IMR-90 (cell line): ENCODE results near the gene PCDHB12. TPM values are rescaled to one million over a fixed set of nuclear protein-coding genes. Genes with fewer than 3 reads are reported as not detected.
"Not testable (repeated sequence)": the region's sequence is repeated elsewhere in the genome, so short reads cannot be mapped to it uniquely, and the experiment has no call there.

ENCODE experiments used
- ATAC-seq: fragments of 200-7000 bp; cut with Tn5 transposase; 2 replicates; pipeline ENCODE4 v1.9.1; 2020; ENCODE audit warnings: low read depth, mild to moderate bottlenecking, moderate library complexity
- BruUV-seq: library from RNA; stranded (reverse); fragments of 400-500 nt; replicated peaks from 2 replicates; lab custom pipeline; 2021; lab: Mats Ljungman, UMichigan
- CTCF ChIA-PET: fragments of 300-600 bp; formaldehyde crosslinking; extraction: SDS; loops from one replicate; lab custom pipeline; 2021; ENCODE audit warnings: antibody characterized with exemption; lab: Yijun Ruan, JAX
- POLR2A ChIA-PET: fragments of 300-600 bp; sonication (Branson Sonifier 250); formaldehyde crosslinking; loops from one replicate; lab custom pipeline; 2022; ENCODE audit warnings: antibody characterized with exemption; ENCODE audit not compliant: unreplicated experiment; lab: Charles Lee
- DNase-seq: peaks from one replicate; pipeline ENCODE4 v3.0.0; 2013
- H2AFZ ChIP-seq: replicated peaks from 2 replicates; pipeline ENCODE3; 2013; ENCODE audit warnings: low read length, mild to moderate bottlenecking; ENCODE audit not compliant: poor library complexity
- H2AK5ac ChIP-seq: 2 replicates; pipeline ENCODE4 v1.6.1; 2013; ENCODE audit warnings: low read depth, low read length, inconsistent platforms
- H2AK9ac ChIP-seq: replicated peaks from 2 replicates; pipeline ENCODE3; 2013; ENCODE audit warnings: mild to moderate bottlenecking, low read depth, low read length, moderate library complexity; ENCODE audit not compliant: poor library complexity
- H2BK120ac ChIP-seq: 2 replicates; pipeline ENCODE4 v1.6.1; 2013; ENCODE audit warnings: low read depth, low read length, inconsistent platforms
- H2BK15ac ChIP-seq: 3 replicates; pipeline ENCODE4 v1.6.1; 2013; ENCODE audit warnings: low read depth, low read length, inconsistent platforms
- H2BK20ac ChIP-seq: 2 replicates; pipeline ENCODE4 v1.6.1; 2013; ENCODE audit warnings: low read depth, mild to moderate bottlenecking, inconsistent platforms, low read length, moderate library complexity
- H2BK5ac ChIP-seq: 2 replicates; pipeline ENCODE4 v1.6.1; 2013; ENCODE audit warnings: mild to moderate bottlenecking, low read depth, low read length, inconsistent platforms; ENCODE audit not compliant: poor library complexity, severe bottlenecking
- H3K14ac ChIP-seq: replicated peaks from 2 replicates; pipeline ENCODE4 v1.6.1; 2013; ENCODE audit warnings: low read depth, low read length, inconsistent platforms
- H3K18ac ChIP-seq: 2 replicates; pipeline ENCODE4 v1.6.1; 2013; ENCODE audit warnings: low read depth, low read length, control low read depth
- H3K23ac ChIP-seq: 2 replicates; pipeline ENCODE4 v1.6.1; 2013; ENCODE audit warnings: low read depth, low read length, inconsistent platforms
- H3K27ac ChIP-seq: 2 replicates; pipeline ENCODE4 v1.5.1; 2013; ENCODE audit warnings: mild to moderate bottlenecking, control low read depth, low read length; ENCODE audit not compliant: insufficient read depth
- H3K27me3 ChIP-seq: 2 replicates; pipeline ENCODE4 v1.6.1; 2013; ENCODE audit warnings: low read length; ENCODE audit not compliant: control insufficient read depth, insufficient read depth
- H3K36me3 ChIP-seq: 2 replicates; pipeline ENCODE4 v1.6.1; 2013; ENCODE audit warnings: low read length, mixed read lengths; ENCODE audit not compliant: control insufficient read depth, insufficient read depth
- H3K4ac ChIP-seq: 2 replicates; pipeline ENCODE4 v1.6.1; 2013; ENCODE audit warnings: low read depth, low read length, inconsistent platforms
- H3K4me1 ChIP-seq: 2 replicates; pipeline ENCODE4 v1.6.1; 2013; ENCODE audit warnings: low read length, mixed read lengths; ENCODE audit not compliant: control insufficient read depth, insufficient read depth
- H3K4me2 ChIP-seq: 2 replicates; pipeline ENCODE4 v1.6.1; 2013; ENCODE audit warnings: low read depth, mild to moderate bottlenecking, control low read depth, low read length, moderate library complexity
- H3K4me3 ChIP-seq: 2 replicates; pipeline ENCODE4 v1.5.1; 2013; ENCODE audit warnings: low read depth, mild to moderate bottlenecking, control low read depth, low read length, moderate library complexity; ENCODE audit not compliant: insufficient read depth
- H3K56ac ChIP-seq: 2 replicates; pipeline ENCODE4 v1.6.1; 2013; ENCODE audit warnings: low read length, inconsistent platforms; ENCODE audit not compliant: insufficient read depth; ENCODE audit errors: extremely low read depth
- H3K79me1 ChIP-seq, 2 experiments: 2 replicates each; pipeline ENCODE4 v1.6.1; 2013; ENCODE audit warnings: low read length in 2 of 2, inconsistent platforms in 1 of 2, low read depth in 1 of 2
- H3K9ac ChIP-seq: 2 replicates; pipeline ENCODE4 v1.6.1; 2013; ENCODE audit warnings: low read depth, low read length, control low read depth
- H3K9me1 ChIP-seq: 2 replicates; pipeline ENCODE4 v1.6.1; 2013; ENCODE audit warnings: low read length, inconsistent platforms; ENCODE audit not compliant: insufficient read depth
- H3K9me3 ChIP-seq: 2 replicates; pipeline ENCODE4 v1.6.1; 2013; ENCODE audit warnings: low read length; ENCODE audit not compliant: control insufficient read depth, insufficient read depth
- H4K20me1 ChIP-seq: 2 replicates; pipeline ENCODE4 v1.6.1; 2013; ENCODE audit warnings: low read length, inconsistent platforms; ENCODE audit not compliant: insufficient read depth
- H4K5ac ChIP-seq: 2 replicates; pipeline ENCODE4 v1.6.1; 2013; ENCODE audit warnings: mild to moderate bottlenecking, low read depth, low read length, control low read depth
- H4K8ac ChIP-seq, 2 experiments: 2 replicates each; pipeline ENCODE4 v1.6.1; 2013; ENCODE audit warnings: low read depth in 2 of 2, low read length in 2 of 2, control low read depth in 1 of 2, inconsistent platforms in 1 of 2
- H4K91ac ChIP-seq: 2 replicates; pipeline ENCODE4 v1.6.1; 2013; ENCODE audit warnings: low read depth, low read length, inconsistent platforms; ENCODE audit not compliant: insufficient read depth
- WGBS, 2 experiments: methylation state at CpG; one replicate each; pipeline versions ENCODE4 v1.1.5 to v1.1.7; 2013; ENCODE audit warnings: missing lambda C conversion rate in 2 of 2; ENCODE audit not compliant: insufficient read length in 1 of 2; ENCODE audit errors: extremely low coverage in 2 of 2; 5-methylcytosine and 5-hydroxymethylcytosine counted together
- dilution Hi-C: fragments of 300-500 bp; cut with HindIII; formaldehyde crosslinking; loops from one replicate; pipeline ENCODE4 v1.14.3; 2018; ENCODE audit warnings: low sequenced_read_pairs; ENCODE audit not compliant: unreplicated experiment
- in situ Hi-C: fragments of 300-500 bp; cut with MboI; formaldehyde crosslinking; loops from 3 replicates; pipeline ENCODE4 v1.14.3; 2019; ENCODE audit warnings: low sequenced_read_pairs, inconsistent platforms, mixed read lengths
- intact Hi-C: fragments of 100-400 bp; cut with micrococcal nuclease; formaldehyde crosslinking; loops from 2 replicates; pipeline ENCODE4 v1.10.0; 2022
- polyA plus RNA-seq, 3 experiments: library from polyadenylated mRNA; depleted of rRNA; stranded (reverse); fragments of >200 nt; gene quantifications; 2 replicates each; pipeline ENCODE4 v1.2.3, GENCODE V29; 2012; ENCODE audit warnings: low replicate concordance in 1 of 3
- total RNA-seq: library from RNA; depleted of rRNA; stranded (reverse); fragments of >200 nt; gene quantifications from 2 replicates; pipeline ENCODE4 v1.2.3, GENCODE V29; 2012

PCDHB12 gene
- total and polyA plus RNA-seq, 2 of the 4 experiments (the other 2 are of a cell fraction) = 0.09 to 0.18 TPM

- H2AK5ac ChIP-seq, H3K4me3 ChIP-seq, H2AK9ac ChIP-seq, intact Hi-C loops, H3K4me2 ChIP-seq, H3K79me1 ChIP-seq, CTCF ChIA-PET, H2BK120ac ChIP-seq, H3K56ac ChIP-seq, BruUV-seq, H3K9ac ChIP-seq, H4K5ac ChIP-seq, H4K8ac ChIP-seq, H2BK5ac ChIP-seq, H3K27me3 ChIP-seq, H3K4ac ChIP-seq, POLR2A ChIA-PET, H3K27ac ChIP-seq, H3K9me1 ChIP-seq, H4K91ac ChIP-seq, H2AFZ ChIP-seq, H3K4me1 ChIP-seq, H3K14ac ChIP-seq, H2BK15ac ChIP-seq, H2BK20ac ChIP-seq, H3K18ac ChIP-seq, H3K36me3 ChIP-seq, H4K20me1 ChIP-seq, DNase-seq, ATAC-seq, H3K23ac ChIP-seq, dilution Hi-C loops: not testable (repeated sequence)
- in situ Hi-C loops = loop anchor here (10.0 kb wide), 1 partner anchor 329 kb away; no protein-coding TSS in a partner anchor
- WGBS, 2 experiments = 27% methylated on average over 8 of the region's 40 CpGs; no CpG with 5 or more reads in 1 of the 2 experiments
- H3K9me3 ChIP-seq = peaks cover 37% of the 10 kb centered on the region
These were observed 27.4 kb downstream of the PCDHB12 start for GRCh38 chr5:141235922-141236321.
